GM19193 (cell line): Measurements from ENCODE around the gene ELMO1.

Experiments
- POLR2A ChIP-seq: IDR thresholded peaks from 4 replicates; pipeline ENCODE4 v1.6.1; 2011; ENCODE audit not compliant: insufficient read depth, insufficient read length; ENCODE audit errors: extremely low read depth

ELMO1 gene

GRCh38 chr7:37054624-37055241 is 393.9 kb downstream of the ELMO1 start:
- TF ChIP-seq POLR2A, result no peak

- TF ChIP-seq POLR2A, result no peak
Observed at GRCh38 chr7:37052705-37053104, 396.0 kb downstream of the ELMO1 start.

- no peak for TF ChIP-seq POLR2A
Observed at GRCh38 chr7:37050801-37051200, 397.9 kb downstream of the ELMO1 start.

- no peak for TF ChIP-seq POLR2A
Observed at GRCh38 chr7:37048674-37049073, 400.0 kb downstream of the ELMO1 start.

GRCh38 chr7:37047260-37047659 is 401.4 kb downstream of the ELMO1 start:
- TF ChIP-seq POLR2A, result no peak

- TF ChIP-seq POLR2A, result no peak
Observed at GRCh38 chr7:37046531-37047079, 402.1 kb downstream of the ELMO1 start.

- TF ChIP-seq POLR2A, result no peak
Observed at GRCh38 chr7:37045681-37046179, 402.9 kb downstream of the ELMO1 start.

GRCh38 chr7:37041461-37041860 is 407.2 kb downstream of the ELMO1 start:
- no peak for TF ChIP-seq POLR2A

GRCh38 chr7:37040330-37040729 is 408.3 kb downstream of the ELMO1 start:
- no peak for TF ChIP-seq POLR2A

- no peak for TF ChIP-seq POLR2A
Observed at GRCh38 chr7:37039131-37039749, 409.4 kb downstream of the ELMO1 start.

- TF ChIP-seq POLR2A, result no peak
Observed at GRCh38 chr7:37038706-37039105, 410.0 kb downstream of the ELMO1 start.

GRCh38 chr7:37037286-37037685 is 411.4 kb downstream of the ELMO1 start:
- TF ChIP-seq POLR2A, result no peak

GRCh38 chr7:37035631-37036030 is 413.0 kb downstream of the ELMO1 start:
- no peak for TF ChIP-seq POLR2A

GRCh38 chr7:37033141-37033540 is 415.5 kb downstream of the ELMO1 start:
- TF ChIP-seq POLR2A, result no peak

GRCh38 chr7:37032258-37032601 is 416.4 kb downstream of the ELMO1 start:
- no peak for TF ChIP-seq POLR2A

- TF ChIP-seq POLR2A, result no peak
Observed at GRCh38 chr7:37031571-37032257, 416.9 kb downstream of the ELMO1 start.
